Osteocyte (in vitro differentiated cells): ENCODE results near the gene ACTMAP. TPM values are rescaled to one million over a fixed set of nuclear protein-coding genes. Genes with fewer than 3 reads are reported as not detected.
"Not testable (repeated sequence)": the region's sequence is repeated elsewhere in the genome, so short reads cannot be mapped to it uniquely, and the experiment has no call there.

Source experiments
- DNase-seq: peaks from one replicate; pipeline ENCODE4 v3.0.0; 2021; ENCODE audit warnings: mixed read lengths; ENCODE audit not compliant: unreplicated experiment; ENCODE audit errors: extremely low spot score
- H3K27ac Mint-ChIP-seq: one replicate; pipeline ENCODE4 v1.8.0; 2021; ENCODE audit warnings: mild to moderate bottlenecking, mixed read lengths; ENCODE audit not compliant: unreplicated experiment
- H3K27me3 Mint-ChIP-seq: one replicate; pipeline ENCODE4 v1.8.0; 2021; ENCODE audit warnings: mixed read lengths; ENCODE audit not compliant: unreplicated experiment
- H3K36me3 Mint-ChIP-seq: one replicate; pipeline ENCODE4 v1.8.0; 2021; ENCODE audit warnings: mixed read lengths; ENCODE audit not compliant: unreplicated experiment
- H3K4me1 Mint-ChIP-seq: one replicate; pipeline ENCODE4 v1.8.0; 2021; ENCODE audit warnings: mixed read lengths; ENCODE audit not compliant: unreplicated experiment
- H3K4me3 Mint-ChIP-seq: one replicate; pipeline ENCODE4 v1.8.0; 2021; ENCODE audit warnings: mild to moderate bottlenecking, moderate library complexity, mixed read lengths; ENCODE audit not compliant: unreplicated experiment
- H3K9me3 Mint-ChIP-seq: one replicate; pipeline ENCODE4 v1.8.0; 2021; ENCODE audit warnings: mixed read lengths; ENCODE audit not compliant: unreplicated experiment
- total RNA-seq: library from RNA; stranded (reverse); gene quantifications from 2 replicates; pipeline ENCODE4 v1.2.1, GENCODE V29; 2021
- TF ChIP-seq, protein P1 (sequence below): fragments of 200-600 bp; sonication (generic); IDR thresholded peaks from 2 replicates; pipeline ENCODE4 v1.5.0; 2021; ENCODE audit warnings: antibody characterized with exemption, mild to moderate bottlenecking, moderate library complexity

ACTMAP gene
- total RNA-seq, 1 donor from 2014 or later, result 14.6 TPM

- Mint-ChIP-seq H3K9me3 (no peaks in the 10 kb centered on the region), H3K36me3 (peaks cover 27% of the 10 kb centered on the region), H3K4me1 (no peaks in the 10 kb centered on the region), H3K27me3 (no peaks in the 10 kb centered on the region), H3K27ac (no peak overlapping the region), H3K4me3 (no peak overlapping the region)
- TF ChIP-seq, protein P1, sequence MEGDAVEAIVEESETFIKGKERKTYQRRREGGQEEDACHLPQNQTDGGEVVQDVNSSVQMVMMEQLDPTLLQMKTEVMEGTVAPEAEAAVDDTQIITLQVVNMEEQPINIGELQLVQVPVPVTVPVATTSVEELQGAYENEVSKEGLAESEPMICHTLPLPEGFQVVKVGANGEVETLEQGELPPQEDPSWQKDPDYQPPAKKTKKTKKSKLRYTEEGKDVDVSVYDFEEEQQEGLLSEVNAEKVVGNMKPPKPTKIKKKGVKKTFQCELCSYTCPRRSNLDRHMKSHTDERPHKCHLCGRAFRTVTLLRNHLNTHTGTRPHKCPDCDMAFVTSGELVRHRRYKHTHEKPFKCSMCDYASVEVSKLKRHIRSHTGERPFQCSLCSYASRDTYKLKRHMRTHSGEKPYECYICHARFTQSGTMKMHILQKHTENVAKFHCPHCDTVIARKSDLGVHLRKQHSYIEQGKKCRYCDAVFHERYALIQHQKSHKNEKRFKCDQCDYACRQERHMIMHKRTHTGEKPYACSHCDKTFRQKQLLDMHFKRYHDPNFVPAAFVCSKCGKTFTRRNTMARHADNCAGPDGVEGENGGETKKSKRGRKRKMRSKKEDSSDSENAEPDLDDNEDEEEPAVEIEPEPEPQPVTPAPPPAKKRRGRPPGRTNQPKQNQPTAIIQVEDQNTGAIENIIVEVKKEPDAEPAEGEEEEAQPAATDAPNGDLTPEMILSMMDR, result no peak
- no peak for DNase-seq
Observed at GRCh38 chr19:40768869-40769268, 18.6 kb upstream of the ACTMAP start.

DNA sequence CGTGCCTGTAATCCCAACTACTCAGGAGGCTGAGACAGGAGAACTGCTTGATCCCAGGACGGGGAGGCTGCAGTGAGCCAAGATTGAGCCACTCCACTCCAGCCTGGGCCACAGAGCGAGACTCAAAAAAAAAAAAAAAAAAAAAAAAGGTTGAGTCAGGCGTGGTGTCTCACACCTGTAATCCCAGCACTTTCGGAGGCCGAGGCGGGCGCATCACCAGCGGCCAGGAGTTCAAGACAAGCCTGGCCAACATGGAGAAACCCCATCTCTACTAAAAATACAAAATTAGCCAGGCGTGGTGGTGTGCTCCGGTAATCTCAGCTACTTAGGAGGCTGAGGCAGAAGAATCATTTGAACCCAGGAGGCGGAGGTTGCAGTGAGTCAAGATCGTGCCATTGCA, 16.1 kb upstream of the ACTMAP start:
- not testable (repeated sequence) for H3K4me3 Mint-ChIP-seq, DNase-seq, H3K27me3 Mint-ChIP-seq, H3K9me3 Mint-ChIP-seq, H3K4me1 Mint-ChIP-seq, H3K27ac Mint-ChIP-seq
- peaks cover 48% of the 10 kb centered on the region for H3K36me3 Mint-ChIP-seq

GRCh38 chr19:40763963-40764362, 13.7 kb upstream of the ACTMAP start:
- TF ChIP-seq, protein P1, result no peak
- Mint-ChIP-seq H3K36me3 (peaks cover 56% of the 10 kb centered on the region), H3K27me3 (no peaks in the 10 kb centered on the region), H3K27ac (peak overlapping the region; percentile 31), H3K4me1 (no peaks in the 10 kb centered on the region), H3K9me3 (no peaks in the 10 kb centered on the region), H3K4me3 (no peak overlapping the region)
- no peak for DNase-seq

GRCh38 chr19:40763526-40763925, 13.2 kb upstream of the ACTMAP start:
- TF ChIP-seq, protein P1, result no peak
- no peaks in the 10 kb centered on the region for H3K4me1 Mint-ChIP-seq
- no peaks in the 10 kb centered on the region for H3K27me3 Mint-ChIP-seq
- peaks cover 56% of the 10 kb centered on the region for H3K36me3 Mint-ChIP-seq
- DNase-seq, result no peak
- no peak overlapping the region for H3K27ac Mint-ChIP-seq
- no peak overlapping the region for H3K4me3 Mint-ChIP-seq
- no peaks in the 10 kb centered on the region for H3K9me3 Mint-ChIP-seq

- peaks cover 60% of the 10 kb centered on the region for H3K36me3 Mint-ChIP-seq
- no peaks in the 10 kb centered on the region for H3K9me3 Mint-ChIP-seq
- H3K4me1 Mint-ChIP-seq, result no peaks in the 10 kb centered on the region
- TF ChIP-seq, protein P1, result no peak
- no peaks in the 10 kb centered on the region for H3K27me3 Mint-ChIP-seq
- no peak for DNase-seq
- H3K4me3 Mint-ChIP-seq, result no peak overlapping the region
- H3K27ac Mint-ChIP-seq, result no peak overlapping the region
Observed at GRCh38 chr19:40762754-40763470, 12.6 kb upstream of the ACTMAP start.
